ENCODE measurements around the gene HDAC11. TPM values are rescaled to one million over a fixed set of nuclear protein-coding genes. Genes with fewer than 3 reads are reported as not detected.

The HDAC11 gene
- total RNA-seq, 1 donor from 2014 or later = 15.2 TPM

GRCh38 chr3:13504161-13504831, 24.2 kb downstream of the HDAC11 start:
- H3K27ac Mint-ChIP-seq (ENCODE audit: unreplicated experiment) = no peak overlapping the region
- TF ChIP-seq, protein P1, sequence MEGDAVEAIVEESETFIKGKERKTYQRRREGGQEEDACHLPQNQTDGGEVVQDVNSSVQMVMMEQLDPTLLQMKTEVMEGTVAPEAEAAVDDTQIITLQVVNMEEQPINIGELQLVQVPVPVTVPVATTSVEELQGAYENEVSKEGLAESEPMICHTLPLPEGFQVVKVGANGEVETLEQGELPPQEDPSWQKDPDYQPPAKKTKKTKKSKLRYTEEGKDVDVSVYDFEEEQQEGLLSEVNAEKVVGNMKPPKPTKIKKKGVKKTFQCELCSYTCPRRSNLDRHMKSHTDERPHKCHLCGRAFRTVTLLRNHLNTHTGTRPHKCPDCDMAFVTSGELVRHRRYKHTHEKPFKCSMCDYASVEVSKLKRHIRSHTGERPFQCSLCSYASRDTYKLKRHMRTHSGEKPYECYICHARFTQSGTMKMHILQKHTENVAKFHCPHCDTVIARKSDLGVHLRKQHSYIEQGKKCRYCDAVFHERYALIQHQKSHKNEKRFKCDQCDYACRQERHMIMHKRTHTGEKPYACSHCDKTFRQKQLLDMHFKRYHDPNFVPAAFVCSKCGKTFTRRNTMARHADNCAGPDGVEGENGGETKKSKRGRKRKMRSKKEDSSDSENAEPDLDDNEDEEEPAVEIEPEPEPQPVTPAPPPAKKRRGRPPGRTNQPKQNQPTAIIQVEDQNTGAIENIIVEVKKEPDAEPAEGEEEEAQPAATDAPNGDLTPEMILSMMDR (IDR thresholded peaks at IDR 0.05) = no peak
- no peak overlapping the region for H3K4me3 Mint-ChIP-seq (ENCODE audit: unreplicated experiment)
- no peaks in the 10 kb centered on the region for H3K27me3 Mint-ChIP-seq (ENCODE audit: low read depth)
- H3K9me3 Mint-ChIP-seq (ENCODE audit: low read depth) = no peaks in the 10 kb centered on the region
- DNase-seq (ENCODE audit: low spot score) = peak; percentile 83
- H3K36me3 Mint-ChIP-seq (ENCODE audit: low read depth) = peaks cover 2% of the 10 kb centered on the region
- H3K4me1 Mint-ChIP-seq (ENCODE audit: low read depth) = peaks cover 34% of the 10 kb centered on the region

DNA sequence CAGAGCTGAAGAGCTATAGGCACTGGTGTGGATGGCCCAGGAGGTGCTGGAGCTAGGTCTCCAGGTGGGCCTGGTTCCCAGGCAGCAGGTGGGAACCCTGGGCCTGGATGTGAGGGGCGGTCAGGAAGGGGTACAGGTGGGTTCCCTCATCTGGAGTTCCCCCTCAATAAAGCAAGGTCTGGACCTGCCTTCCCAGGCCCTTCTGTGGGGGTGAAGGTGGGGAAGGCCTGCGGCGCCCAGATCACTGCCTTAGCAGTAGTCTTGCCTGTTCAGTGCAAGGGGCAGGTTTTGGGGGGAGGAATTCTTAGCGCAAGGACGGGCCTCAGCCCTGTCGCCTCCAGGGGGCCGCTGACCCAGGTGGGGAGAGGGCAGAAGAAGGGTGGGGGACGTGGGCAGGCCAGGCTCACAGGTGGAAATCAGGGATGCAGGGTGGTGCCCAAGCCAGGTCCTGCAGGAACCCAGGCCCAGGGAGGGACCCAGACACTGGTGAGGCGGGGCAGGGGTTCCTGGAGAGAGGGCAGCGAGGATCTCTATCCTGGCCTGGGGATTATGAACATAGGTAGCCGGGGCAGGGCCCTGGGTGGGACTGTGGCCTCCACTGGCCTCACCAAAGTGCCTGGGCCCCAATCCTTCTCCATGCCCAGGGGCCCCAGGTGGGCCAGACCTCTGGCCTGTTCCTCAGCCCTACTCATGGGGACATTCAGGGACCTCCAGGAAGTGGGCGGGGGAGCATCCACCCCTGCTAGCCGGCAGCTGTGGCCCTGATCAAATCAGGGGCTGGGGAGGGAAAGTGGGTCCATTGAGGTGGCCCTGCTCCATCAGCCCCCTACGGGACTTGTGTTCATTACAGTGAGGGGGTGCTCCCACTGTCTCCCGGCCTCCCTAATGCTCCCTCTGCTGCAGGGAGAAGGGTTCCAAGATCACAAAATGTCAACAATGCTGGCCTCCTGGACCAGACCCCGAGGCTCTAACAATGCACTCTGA, 25.3 kb downstream of the HDAC11 start:
- Mint-ChIP-seq H3K4me3 (ENCODE audit: unreplicated experiment) (no peak overlapping the region), H3K4me1 (ENCODE audit: low read depth) (peaks cover 34% of the 10 kb centered on the region), H3K9me3 (ENCODE audit: low read depth) (no peaks in the 10 kb centered on the region), H3K36me3 (ENCODE audit: low read depth) (peaks cover 2% of the 10 kb centered on the region), H3K27me3 (ENCODE audit: low read depth) (no peaks in the 10 kb centered on the region), H3K27ac (ENCODE audit: unreplicated experiment) (no peak overlapping the region)
- TF ChIP-seq, protein P1 (IDR thresholded peaks at IDR 0.05) = no peak
- peak; percentile 81 for DNase-seq (ENCODE audit: low spot score)

DNA sequence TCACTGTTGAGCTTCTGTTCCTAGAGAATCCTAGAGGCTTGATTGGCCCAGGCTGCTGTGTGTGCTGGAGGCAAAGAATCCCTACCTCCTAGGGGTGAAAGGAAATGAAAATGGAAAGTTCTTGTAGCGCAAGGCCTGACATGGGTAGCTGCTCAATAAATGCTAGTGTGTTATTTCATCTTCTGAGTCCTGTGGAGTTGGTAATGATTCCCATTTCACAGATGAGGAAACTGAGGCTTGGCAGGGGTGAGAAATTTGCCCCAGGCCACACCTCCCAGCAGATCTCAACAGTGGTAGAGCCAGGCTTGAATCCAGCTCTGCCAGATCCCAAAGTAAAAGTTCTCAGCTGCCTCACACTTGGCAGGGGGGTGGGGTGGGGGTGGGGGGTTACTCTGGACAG, 26.1 kb downstream of the HDAC11 start:
- Mint-ChIP-seq H3K27ac (ENCODE audit: unreplicated experiment) (no peak overlapping the region), H3K27me3 (ENCODE audit: low read depth) (no peaks in the 10 kb centered on the region)
- TF ChIP-seq, protein P1 (IDR thresholded peaks at IDR 0.05) = no peak

DNA sequence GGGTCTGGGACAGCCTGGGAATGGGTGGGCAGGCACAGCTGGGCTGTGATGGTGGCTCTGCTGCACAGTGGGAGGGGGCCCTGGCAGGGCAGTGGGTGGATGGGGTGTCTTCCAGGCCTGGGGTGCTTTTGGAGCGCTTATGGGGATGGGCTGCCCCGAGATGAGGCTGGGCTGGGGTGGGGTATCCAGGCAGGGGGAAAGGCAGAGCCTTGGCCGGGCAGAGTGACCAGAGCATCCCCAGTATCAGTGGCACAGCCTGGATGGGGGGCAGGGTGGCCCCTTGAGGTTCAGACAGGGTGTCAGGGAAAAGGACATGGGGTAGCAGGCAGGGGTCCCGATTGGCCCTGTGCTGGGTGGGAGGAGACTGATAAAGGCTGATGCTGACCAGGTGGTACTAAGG, 26.6 kb downstream of the HDAC11 start:
- Mint-ChIP-seq H3K4me3 (ENCODE audit: unreplicated experiment) (no peak overlapping the region), H3K27ac (ENCODE audit: unreplicated experiment) (peak overlapping the region; percentile 65), H3K27me3 (ENCODE audit: low read depth) (no peaks in the 10 kb centered on the region), H3K9me3 (ENCODE audit: low read depth) (no peaks in the 10 kb centered on the region), H3K36me3 (ENCODE audit: low read depth) (peaks cover 2% of the 10 kb centered on the region), H3K4me1 (ENCODE audit: low read depth) (peaks cover 31% of the 10 kb centered on the region)
- DNase-seq (ENCODE audit: low spot score) = peak; percentile 88
- TF ChIP-seq, protein P1 (IDR thresholded peaks at IDR 0.05) = no peak

More for the DNA sequence above, 26.1 kb downstream of the HDAC11 start:
- no peaks in the 10 kb centered on the region for H3K9me3 Mint-ChIP-seq (ENCODE audit: low read depth)
- peaks cover 2% of the 10 kb centered on the region for H3K36me3 Mint-ChIP-seq (ENCODE audit: low read depth)
- no peak overlapping the region for H3K4me3 Mint-ChIP-seq (ENCODE audit: unreplicated experiment)
- DNase-seq (ENCODE audit: low spot score) = no peak
- H3K4me1 Mint-ChIP-seq (ENCODE audit: low read depth) = peaks cover 31% of the 10 kb centered on the region

DNA sequence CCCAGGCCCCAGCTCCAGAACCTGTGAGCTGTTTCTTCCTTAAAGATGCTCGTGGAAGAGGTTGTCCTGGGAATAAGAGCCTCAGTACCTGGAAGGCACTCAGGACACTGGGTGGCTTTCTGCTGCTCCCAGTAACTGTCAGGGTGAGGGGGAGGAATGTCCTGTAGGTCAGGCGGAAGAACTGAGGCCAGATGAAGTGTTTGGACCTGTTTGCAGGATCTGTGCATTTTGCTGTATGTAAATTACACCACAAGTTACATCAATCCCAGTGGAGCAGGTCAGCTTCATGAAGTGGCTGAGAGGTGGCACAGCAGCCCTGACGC, 27.1 kb downstream of the HDAC11 start:
- TF ChIP-seq, protein P1 (IDR thresholded peaks at IDR 0.05) = no peak
- DNase-seq (ENCODE audit: low spot score) = peak; percentile 21
- peak overlapping the region; percentile 61 for H3K27ac Mint-ChIP-seq (ENCODE audit: unreplicated experiment)
- no peak overlapping the region for H3K4me3 Mint-ChIP-seq (ENCODE audit: unreplicated experiment)
- peaks cover 2% of the 10 kb centered on the region for H3K36me3 Mint-ChIP-seq (ENCODE audit: low read depth)
- H3K27me3 Mint-ChIP-seq (ENCODE audit: low read depth) = no peaks in the 10 kb centered on the region
- no peaks in the 10 kb centered on the region for H3K9me3 Mint-ChIP-seq (ENCODE audit: low read depth)
- peaks cover 31% of the 10 kb centered on the region for H3K4me1 Mint-ChIP-seq (ENCODE audit: low read depth)

All from chondrocyte (in vitro differentiated cells).